CD4-positive, alpha-beta T cell treated with Interleukin-2 at 100 ng/mL for 4 hours (primary cell): ENCODE data around the gene RASEF.

Source experiments
- DNase-seq: peaks from one replicate; pipeline ENCODE4 v3.0.0-alpha.2; 2020; ENCODE audit warnings: low spot score

RASEF gene

GRCh38 chr9:83012922-83013838, 49.8 kb downstream of the RASEF start:
- DNase-seq = no peak

GRCh38 chr9:83012168-83012921, 50.6 kb downstream of the RASEF start:
- DNase-seq = no peak

- no peak for DNase-seq
These were observed 51.3 kb downstream of the RASEF start for GRCh38 chr9:83011611-83012010.

GRCh38 chr9:83007521-83008300, 55.2 kb downstream of the RASEF start:
- DNase-seq = no peak

- no peak for DNase-seq
These were observed 56.6 kb downstream of the RASEF start for GRCh38 chr9:83006378-83006777.

GRCh38 chr9:83005963-83006362, 57.0 kb downstream of the RASEF start:
- DNase-seq = no peak

- DNase-seq = no peak
These were observed 57.6 kb downstream of the RASEF start for GRCh38 chr9:83005361-83005760.

GRCh38 chr9:83002329-83002728, 60.6 kb downstream of the RASEF start:
- no peak for DNase-seq

- DNase-seq = no peak
These were observed 62.2 kb downstream of the RASEF start for GRCh38 chr9:83000765-83001164.

- DNase-seq = no peak
These were observed 64.5 kb downstream of the RASEF start for GRCh38 chr9:82998409-82998808.

- no peak for DNase-seq
These were observed 65.3 kb downstream of the RASEF start for GRCh38 chr9:82997476-82998140.

- DNase-seq = no peak
These were observed 66.0 kb downstream of the RASEF start for GRCh38 chr9:82996941-82997340.

GRCh38 chr9:82993856-82994605, 68.9 kb downstream of the RASEF start:
- no peak for DNase-seq

GRCh38 chr9:82991671-82992070, 71.3 kb downstream of the RASEF start:
- DNase-seq = no peak

GRCh38 chr9:82989929-82990328, 73.0 kb downstream of the RASEF start:
- DNase-seq = no peak

GRCh38 chr9:82988488-82988887, 74.5 kb downstream of the RASEF start:
- no peak for DNase-seq

GRCh38 chr9:82987370-82988189, 75.4 kb downstream of the RASEF start:
- no peak for DNase-seq

GRCh38 chr9:82981552-82981951, 81.4 kb downstream of the RASEF start:
- no peak for DNase-seq

GRCh38 chr9:82975176-82975575, 87.8 kb downstream of the RASEF start:
- DNase-seq = no peak

GRCh38 chr9:82972446-82972845, 90.5 kb downstream of the RASEF start:
- no peak for DNase-seq
